Right cardiac atrium (tissue), 5 donors: Measurements from ENCODE around the gene CHAD. TPM values are rescaled to one million over a fixed set of nuclear protein-coding genes. Genes with fewer than 3 reads are reported as not detected.
A peak's percentile ranks its signal among the peaks of the same experiment; 100 is the strongest.
"Not testable (repeated sequence)": the region's sequence is repeated elsewhere in the genome, so short reads cannot be mapped to it uniquely, and the experiment has no call there.

ENCODE experiments used
- ATAC-seq, 2 donors: fragments of 200-7000 bp; cut with Tn5 transposase; one replicate each; pipeline versions ENCODE4 v1.8.0 to v1.9.1; 2020; ENCODE audit warnings: moderate library complexity in 2 of 2, mild to moderate bottlenecking in 1 of 2
- DNase-seq, 3 donors: peaks; one replicate each; pipeline ENCODE4 v3.0.0-alpha.2; 2020
- H3K27ac ChIP-seq: one replicate; pipeline ENCODE4 v1.5.1; 2013; ENCODE audit warnings: mild to moderate bottlenecking, low read length, control low read depth, moderate library complexity
- H3K27me3 ChIP-seq: one replicate; pipeline ENCODE4 v1.6.1; 2013; ENCODE audit not compliant: control insufficient read depth, insufficient read depth
- H3K4me1 ChIP-seq: one replicate; pipeline ENCODE4 v1.6.1; 2013; ENCODE audit warnings: low read length; ENCODE audit not compliant: control insufficient read depth, insufficient read depth
- H3K4me3 ChIP-seq: one replicate; pipeline ENCODE4 v1.5.1; 2013; ENCODE audit warnings: low read length, control low read depth
- H3K9me3 ChIP-seq: one replicate; pipeline ENCODE4 v1.6.1; 2013; ENCODE audit warnings: low read length; ENCODE audit not compliant: control insufficient read depth
- WGBS: extraction: QIAGEN DNeasy Blood & Tissue Kit; methylation state at CpG from one replicate; pipeline ENCODE4 v1.1.7; 2013; 5-methylcytosine and 5-hydroxymethylcytosine counted together
- intact Hi-C, 4 donors: fragments of 100-400 bp; cut with DNase I; formaldehyde crosslinking; loops; one replicate each; pipeline versions ENCODE4 v1.11.0 to v1.14.0; 2022 to 2023
- polyA plus RNA-seq: library from polyadenylated mRNA; stranded (reverse); fragments of 200-250 nt; gene quantifications from one replicate; pipeline ENCODE4 v1.2.3, GENCODE V29; 2013
- total RNA-seq, 4 donors: library from RNA; stranded (reverse); fragmentation: NEBNext Ultra II Directional; extraction: Animal tissue kit (Norgen Biotek cat#: 25700); gene quantifications; one replicate each; pipeline ENCODE4 v1.2.1, GENCODE V29; 2021
- donor health status: healthy with polysubstance abuse.
- donor health status: DM: no; HTN: yes; CAD: no.
- donor health status: DM: no; HTN: no; CAD: no.
- donor health status: DM: no; HTN: yes; CAD: no; lungs with severe emphysema.
- donor health status: DM: yes; HTN: yes; CAD: no.

CHAD gene
- total and polyA plus RNA-seq, 5 donors = 0.34 to 1.1 (median 0.57) TPM

DNA sequence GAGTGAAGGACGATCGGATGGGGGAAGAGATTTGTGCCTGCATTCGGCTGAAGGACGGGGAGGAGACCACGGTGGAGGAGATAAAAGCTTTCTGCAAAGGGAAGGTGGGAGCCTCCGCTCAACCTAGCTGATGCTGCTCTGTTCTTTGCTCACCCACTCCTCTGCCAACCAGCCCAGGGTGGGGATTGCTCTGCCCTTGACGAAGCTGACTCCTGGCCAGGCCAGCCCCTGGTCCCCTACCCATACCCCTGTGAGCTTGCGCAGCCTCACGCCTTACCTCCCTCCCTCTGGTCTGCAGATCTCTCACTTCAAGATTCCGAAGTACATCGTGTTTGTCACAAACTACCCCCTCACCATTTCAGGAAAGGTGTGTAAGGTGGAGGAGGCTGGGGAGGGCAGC, 5.2 kb upstream of the CHAD start:
- Histone ChIP-seq H3K9me3 (no peaks in the 10 kb centered on the region), H3K27ac (no peak overlapping the region), H3K4me1 (no peaks in the 10 kb centered on the region), H3K4me3 (no peak overlapping the region), H3K27me3 (no peaks in the 10 kb centered on the region)
- no peak for DNase-seq
- no peak for ATAC-seq
- WGBS = 87% methylated on average over 11 of the region's 11 CpGs
- intact Hi-C loops = loop anchor here in 2 of 4 donors (10.0 kb wide), 1 partner anchor 109 kb away; no protein-coding TSS in a partner anchor

DNA sequence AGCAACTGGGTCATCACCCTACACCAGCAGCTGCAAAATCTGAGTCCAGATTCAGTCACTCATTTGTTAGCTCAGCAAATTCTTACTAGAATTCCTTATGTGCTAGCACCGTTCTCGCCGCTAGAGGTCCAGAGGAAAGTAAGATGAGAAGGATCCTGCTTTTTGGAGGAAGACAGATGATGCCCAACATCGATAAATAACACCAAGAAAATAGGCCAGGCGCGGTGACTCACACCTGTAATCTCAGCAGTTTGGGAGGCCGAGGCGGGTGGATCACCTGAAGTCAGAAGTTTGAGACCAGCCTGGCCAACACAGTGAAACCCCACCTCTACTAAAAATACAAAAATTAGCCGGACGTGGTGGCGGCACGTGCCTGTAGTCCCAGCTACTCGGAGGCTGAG, 4.1 kb upstream of the CHAD start:
- not testable (repeated sequence) for H3K9me3 ChIP-seq, H3K27ac ChIP-seq, H3K27me3 ChIP-seq, DNase-seq, ATAC-seq, H3K4me1 ChIP-seq, H3K4me3 ChIP-seq
- 91% methylated on average over 13 of the region's 13 CpGs for WGBS
- intact Hi-C loops = loop anchor here in 2 of 4 donors (10.0 kb wide), 1 partner anchor 108 kb away; no protein-coding TSS in a partner anchor

DNA sequence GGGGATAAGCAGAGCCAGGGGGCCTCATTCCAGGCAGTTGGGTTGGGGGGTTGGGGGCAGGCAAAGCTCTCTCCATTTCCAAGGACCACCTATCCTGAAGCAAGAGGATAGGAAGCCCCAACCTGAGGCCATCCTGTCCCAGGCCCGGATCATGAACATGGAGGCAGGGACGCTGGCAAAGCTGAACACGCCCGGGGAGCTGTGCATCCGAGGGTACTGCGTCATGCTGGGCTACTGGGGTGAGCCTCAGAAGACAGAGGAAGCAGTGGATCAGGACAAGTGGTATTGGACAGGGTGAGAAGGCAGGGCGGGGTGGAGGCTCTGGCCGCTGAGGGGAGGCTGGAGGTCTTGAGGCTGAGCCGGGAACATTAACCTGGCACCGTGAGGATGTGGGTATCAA, 3.6 kb upstream of the CHAD start:
- Histone ChIP-seq H3K27ac (no peak overlapping the region), H3K4me3 (no peak overlapping the region), H3K9me3 (no peaks in the 10 kb centered on the region), H3K27me3 (no peaks in the 10 kb centered on the region), H3K4me1 (peaks cover 5% of the 10 kb centered on the region)
- intact Hi-C loops = loop anchor here in 2 of 4 donors (10.0 kb wide), 1 partner anchor 107 kb away; no protein-coding TSS in a partner anchor
- WGBS = 96% methylated on average over 10 of the region's 10 CpGs
- ATAC-seq (no peak), DNase-seq (peak in 1 of 3 donors; percentile 42)

DNA sequence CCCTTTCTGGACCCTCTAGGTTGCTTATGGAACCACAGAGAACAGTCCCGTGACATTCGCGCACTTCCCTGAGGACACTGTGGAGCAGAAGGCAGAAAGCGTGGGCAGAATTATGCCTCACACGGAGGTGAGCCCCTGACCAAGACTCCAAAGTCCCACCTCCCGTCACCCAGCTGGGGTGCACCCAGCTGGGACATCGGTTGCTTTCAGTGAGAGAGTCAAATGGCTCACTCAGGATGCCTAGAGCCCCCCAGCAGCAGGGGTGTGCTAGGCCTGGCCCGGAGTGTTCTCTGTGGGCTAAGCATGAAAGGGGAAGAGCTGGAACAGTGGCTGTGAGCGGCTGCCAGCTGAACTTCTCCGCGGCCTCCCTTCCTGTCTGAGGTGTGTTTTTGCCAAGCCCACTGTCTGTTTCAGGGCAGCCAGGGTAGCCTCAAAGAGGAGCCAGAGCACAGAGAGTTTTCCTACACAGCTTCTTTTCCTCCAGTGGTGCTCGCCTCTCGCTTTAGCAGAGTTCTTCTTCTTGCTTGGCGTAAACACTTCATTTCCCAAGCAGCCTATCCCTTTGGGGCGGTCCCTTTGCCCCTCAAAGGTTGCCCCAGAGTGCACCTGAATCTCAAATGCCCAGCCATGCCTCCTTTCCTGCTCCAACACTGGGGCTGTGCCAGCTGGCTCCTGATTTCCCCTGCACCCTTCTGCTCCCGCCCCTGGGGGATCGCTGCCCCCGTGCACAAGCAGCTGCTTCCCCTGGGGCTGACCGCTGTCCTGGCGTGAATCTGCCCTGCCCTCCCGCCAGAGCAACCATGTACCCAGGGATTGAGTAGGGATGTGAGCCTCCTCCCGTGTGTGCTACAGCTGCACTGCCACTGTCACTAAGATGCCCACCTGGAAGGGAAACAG, 2.6 kb upstream of the CHAD start:
- no peaks in the 10 kb centered on the region for H3K27me3 ChIP-seq
- H3K9me3 ChIP-seq = no peaks in the 10 kb centered on the region
- intact Hi-C loops = loop anchor here in 2 of 4 donors (10.0 kb wide), 1 partner anchor 106 kb away; no protein-coding TSS in a partner anchor
- DNase-seq = peak in 1 of 3 donors; percentile 41
- WGBS = 76% methylated on average over 22 of the region's 22 CpGs
- H3K4me1 ChIP-seq = peaks cover 5% of the 10 kb centered on the region
- no peak overlapping the region for H3K4me3 ChIP-seq
- no peak overlapping the region for H3K27ac ChIP-seq
- no peak for ATAC-seq

DNA sequence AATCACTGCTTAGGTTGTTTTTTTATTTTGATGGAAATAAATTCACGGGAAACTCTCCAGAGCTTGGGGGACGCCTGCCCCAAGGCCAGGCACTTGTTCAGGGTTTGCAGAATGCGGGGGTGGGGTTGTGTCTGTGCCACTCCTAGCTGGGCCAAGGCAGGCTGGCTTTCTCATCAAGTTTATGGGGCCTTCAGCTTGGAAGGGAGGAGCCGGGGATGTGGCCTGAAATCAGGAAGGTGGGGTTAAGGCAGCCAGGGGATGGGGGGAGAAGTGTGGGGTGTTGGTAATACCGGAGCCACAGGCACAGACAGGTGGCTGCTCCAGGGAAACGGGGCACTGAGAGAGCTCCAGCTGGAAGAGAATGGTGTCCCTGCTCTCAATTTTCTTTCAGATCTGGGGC, 1.7 kb upstream of the CHAD start:
- WGBS = 87% methylated on average over 6 of the region's 6 CpGs
- no peaks in the 10 kb centered on the region for H3K9me3 ChIP-seq
- intact Hi-C loops = loop anchor here in 2 of 4 donors (10.0 kb wide), 1 partner anchor 106 kb away; no protein-coding TSS in a partner anchor
- ATAC-seq (no peak), DNase-seq (peak in 1 of 3 donors; percentile 21)
- no peak overlapping the region for H3K4me3 ChIP-seq
- peaks cover 5% of the 10 kb centered on the region for H3K4me1 ChIP-seq
- H3K27ac ChIP-seq = no peak overlapping the region
- no peaks in the 10 kb centered on the region for H3K27me3 ChIP-seq

DNA sequence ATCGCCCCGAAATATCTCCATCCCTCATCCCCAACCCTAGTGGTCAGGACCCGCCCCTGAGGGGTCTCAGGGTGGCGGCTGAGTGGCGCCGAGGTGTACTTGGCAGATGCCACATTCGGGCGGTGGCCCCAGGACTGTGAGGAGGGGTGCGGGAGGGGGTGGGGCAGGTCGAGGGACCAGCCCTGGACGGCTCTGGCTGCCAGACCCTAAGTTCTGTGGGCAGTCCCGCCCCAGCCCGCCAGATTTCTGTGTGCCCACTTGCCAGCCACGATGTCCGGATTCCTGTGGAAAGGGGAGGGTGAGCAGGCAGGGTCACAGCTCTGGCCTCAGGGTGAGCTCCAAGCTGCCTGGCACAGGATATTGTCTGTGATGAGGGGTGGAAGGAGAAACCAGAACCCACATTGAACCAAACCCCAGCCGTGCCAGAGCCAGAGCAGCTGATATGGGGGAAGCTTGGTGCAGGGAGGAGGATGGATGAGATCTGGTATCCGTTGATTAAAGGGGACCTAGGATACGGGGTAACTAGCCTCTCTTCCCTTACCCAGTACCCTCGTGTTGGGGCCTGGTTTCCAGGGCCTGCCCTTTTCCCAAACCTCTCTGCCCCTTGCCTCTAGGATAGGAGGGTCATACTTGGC, 1.1 kb upstream of the CHAD start:
- 68% methylated on average over 19 of the region's 19 CpGs for WGBS
- Histone ChIP-seq H3K9me3 (no peaks in the 10 kb centered on the region), H3K4me3 (no peak overlapping the region), H3K27me3 (no peaks in the 10 kb centered on the region), H3K4me1 (peaks cover 5% of the 10 kb centered on the region), H3K27ac (no peak overlapping the region)
- intact Hi-C loops = loop anchor here in 2 of 4 donors (10.0 kb wide), 1 partner anchor 105 kb away; no protein-coding TSS in a partner anchor
- DNase-seq (peak in 1 of 3 donors; percentile 67), ATAC-seq (peak in 1 of 2 donors; percentile 10)

DNA sequence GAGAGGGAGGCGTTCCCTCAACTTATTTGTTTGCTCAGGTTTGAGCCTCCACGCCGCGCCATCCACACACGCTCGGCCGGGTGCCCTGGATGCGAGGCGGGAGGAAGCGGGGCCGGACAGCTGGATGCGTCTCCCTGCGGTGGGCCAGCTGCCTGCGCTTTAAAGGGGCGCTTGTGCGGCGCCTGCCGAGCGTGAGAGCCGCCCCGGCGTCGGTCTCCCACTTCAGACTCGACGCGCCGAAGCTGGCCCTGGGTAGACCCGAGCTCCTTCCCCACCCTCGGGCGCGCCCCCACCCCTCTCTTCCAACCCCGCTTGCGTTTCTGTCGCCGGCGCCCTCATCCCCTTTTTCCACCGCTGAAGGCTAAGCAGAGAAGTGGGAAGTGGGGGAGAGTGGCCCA, 527 bp upstream of the CHAD start:
- H3K27me3 ChIP-seq = no peaks in the 10 kb centered on the region
- H3K9me3 ChIP-seq = no peaks in the 10 kb centered on the region
- 7% methylated on average over 37 of the region's 37 CpGs for WGBS
- peaks cover 5% of the 10 kb centered on the region for H3K4me1 ChIP-seq
- H3K4me3 ChIP-seq = no peak overlapping the region
- ATAC-seq (peak; percentile 4 to 7), DNase-seq (peak in 1 of 3 donors; percentile 65)
- no peak overlapping the region for H3K27ac ChIP-seq
- intact Hi-C loops = no loop called here

DNA sequence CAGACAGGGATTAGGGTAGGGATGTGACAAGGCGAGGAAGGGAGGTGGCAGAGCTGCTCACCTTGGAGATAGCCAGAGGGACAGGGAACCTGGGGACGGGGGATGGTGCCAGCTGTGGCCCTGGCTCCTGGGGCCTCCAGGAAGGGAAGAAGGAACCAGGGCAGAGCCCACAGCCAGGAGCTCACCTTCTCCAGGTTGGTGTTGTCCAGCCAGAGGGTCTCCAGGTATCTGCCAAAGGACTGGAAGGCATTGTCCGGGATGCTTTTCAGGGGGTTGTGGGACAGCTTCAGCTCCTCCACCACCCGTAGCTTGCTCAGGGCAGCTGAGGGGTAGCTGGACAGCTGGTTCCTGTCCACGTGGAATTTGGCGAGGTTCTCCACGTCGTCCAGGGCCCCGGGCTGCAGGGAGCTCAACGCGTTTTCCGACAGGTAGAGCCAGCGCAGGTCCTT, 801 bp downstream of the CHAD start:
- DNase-seq (peak in 1 of 3 donors; percentile 29), ATAC-seq (no peak)
- no peak overlapping the region for H3K4me3 ChIP-seq
- H3K4me1 ChIP-seq = peaks cover 5% of the 10 kb centered on the region
- intact Hi-C loops = no loop called here
- H3K9me3 ChIP-seq = no peaks in the 10 kb centered on the region
- 64% methylated on average over 13 of the region's 13 CpGs for WGBS
- no peaks in the 10 kb centered on the region for H3K27me3 ChIP-seq
- H3K27ac ChIP-seq = no peak overlapping the region

DNA sequence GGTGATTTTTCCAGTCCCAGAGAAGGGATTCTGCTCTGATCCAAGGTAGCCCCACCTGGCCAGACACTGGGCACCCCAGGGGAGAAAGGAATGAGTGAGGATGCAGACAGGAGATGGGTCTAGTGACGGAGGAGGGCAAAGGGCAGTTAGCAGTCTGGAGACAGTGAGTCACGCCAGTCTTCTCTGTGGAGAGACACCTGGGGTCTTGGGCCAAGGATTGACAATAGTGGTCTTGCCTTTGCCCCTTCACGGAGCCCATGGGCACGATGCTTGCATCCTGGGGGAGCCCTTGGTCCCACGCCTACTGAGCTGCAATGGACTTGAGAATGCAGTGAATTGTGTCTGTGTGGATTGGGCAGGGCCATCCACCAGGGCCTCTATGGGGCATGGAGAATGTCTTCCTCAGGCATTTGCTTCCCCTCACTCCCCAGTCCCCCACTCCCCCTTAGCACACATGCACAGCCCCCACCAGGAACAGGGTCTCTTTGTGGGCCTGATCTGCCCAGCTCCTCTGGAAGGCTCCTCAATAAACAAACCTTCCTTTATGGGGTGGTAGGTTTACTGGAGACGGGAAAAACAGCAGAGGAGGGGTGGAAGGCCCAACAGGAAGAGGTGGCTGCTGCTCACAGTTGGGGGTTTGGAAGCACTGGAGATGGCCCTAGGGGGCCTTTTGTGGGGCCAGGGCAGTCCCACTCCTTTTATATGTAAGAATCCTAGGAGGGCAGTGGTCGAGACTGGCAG, 1.4 kb downstream of the CHAD start:
- no peak overlapping the region for H3K4me3 ChIP-seq
- H3K9me3 ChIP-seq = no peaks in the 10 kb centered on the region
- no peaks in the 10 kb centered on the region for H3K27me3 ChIP-seq
- no peak for ATAC-seq
- H3K4me1 ChIP-seq = peaks cover 5% of the 10 kb centered on the region
- peak in 1 of 3 donors; percentile 31 for DNase-seq
- H3K27ac ChIP-seq = no peak overlapping the region
- WGBS = 87% methylated on average over 7 of the region's 7 CpGs
- intact Hi-C loops = no loop called here

DNA sequence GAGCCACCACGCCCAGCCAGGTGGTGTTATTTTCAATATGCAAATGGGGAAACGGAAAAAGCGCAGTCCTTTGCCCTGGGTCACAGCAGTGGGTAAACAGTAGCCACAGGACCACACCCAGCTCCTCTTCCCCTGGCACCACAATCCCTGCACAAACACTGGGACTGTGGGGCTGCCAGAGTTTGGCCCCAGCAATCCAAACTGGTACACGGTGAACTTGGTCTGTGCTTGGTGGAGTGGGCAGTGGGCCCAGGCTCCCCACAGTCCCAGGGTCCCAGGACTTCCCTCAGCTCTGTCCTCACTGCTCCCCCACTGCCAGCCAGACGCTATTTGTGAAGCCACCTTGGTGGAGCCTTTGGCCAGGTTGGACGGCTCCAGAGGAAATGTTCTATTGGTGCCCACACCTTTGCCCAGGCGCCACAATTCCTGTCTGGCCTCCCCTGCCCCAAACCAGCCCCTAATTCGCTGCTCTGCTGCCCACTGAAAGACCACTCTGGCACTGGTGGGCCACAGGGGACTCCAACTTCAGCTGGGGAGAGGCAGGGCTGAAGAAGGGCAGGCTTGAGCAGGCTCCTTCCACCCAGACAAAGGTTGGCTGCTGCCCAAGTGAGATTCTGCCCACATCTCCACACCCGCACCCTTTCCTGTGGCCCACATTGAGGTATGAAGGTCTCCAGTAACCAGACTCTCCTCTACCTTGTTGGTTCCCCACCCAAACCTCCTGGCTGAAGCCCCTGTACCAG, 2.1 kb downstream of the CHAD start:
- Histone ChIP-seq H3K27ac (no peak overlapping the region), H3K4me1 (peaks cover 5% of the 10 kb centered on the region), H3K4me3 (no peak overlapping the region), H3K9me3 (no peaks in the 10 kb centered on the region), H3K27me3 (no peaks in the 10 kb centered on the region)
- intact Hi-C loops = no loop called here
- ATAC-seq = no peak
- WGBS = 89% methylated on average over 9 of the region's 9 CpGs
- peak in 1 of 3 donors; percentile 27 for DNase-seq
